Measurements from ENCODE around the gene SEPTIN12. TPM values are rescaled to one million over a fixed set of nuclear protein-coding genes. Genes with fewer than 3 reads are reported as not detected.

Gene SEPTIN12
- total and polyA plus RNA-seq, 2 donors (not counting 3 experiments of a cell fraction or from before 2014, with no cell fraction given): not detected

GRCh38 chr16:4795828-4796572, 7.9 kb upstream of the SEPTIN12 start:
- POLR2A ChIA-PET: no interaction called here
- no peaks in the 10 kb centered on the region for H3K36me3 ChIP-seq (ENCODE audit: control insufficient read depth in 2 of 2, extremely low read depth in 1 of 2, insufficient read depth in 2 of 2, low read length in 2 of 2)
- no peak overlapping the region for H3K27ac ChIP-seq (ENCODE audit: insufficient read depth, low read depth, low read length)
- no peaks in the 10 kb centered on the region for H3K9me3 ChIP-seq (replicated peaks; ENCODE audit: control insufficient read depth, insufficient read depth, low read length)
- TF ChIP-seq MAX (IDR thresholded peaks at IDR 0.05; ENCODE audit: insufficient read depth, insufficient read length) (no peak), CTCF (IDR thresholded peaks at IDR 0.05; ENCODE audit: extremely low read depth in 1 of 2, insufficient read depth in 1 of 2, low read depth in 1 of 2, low read length in 2 of 2) (no peak), POLR2A (IDR thresholded peaks at IDR 0.05; ENCODE audit: low read depth, low read length) (no peak), MYC (IDR thresholded peaks at IDR 0.05; ENCODE audit: low read depth, low read length) (no peak), EZH2 (IDR thresholded peaks at IDR 0.05; ENCODE audit: borderline replicate concordance, low read depth, low read length, severe bottlenecking) (no peak), FOS (IDR thresholded peaks at IDR 0.05; ENCODE audit: borderline replicate concordance, insufficient read depth, low read length) (no peak), POLR2AphosphoS5 (IDR thresholded peaks at IDR 0.05; ENCODE audit: insufficient read depth, low read depth, low read length) (no peak)
- no peak overlapping the region for H3K4me3 ChIP-seq (replicated peaks in 1 of 3; ENCODE audit: insufficient read depth in 1 of 3, low read depth in 1 of 3, low read length in 3 of 3)
- H3K27me3 ChIP-seq (ENCODE audit: control insufficient read depth in 2 of 2, insufficient read depth in 2 of 2, low read length in 2 of 2): no peaks in the 10 kb centered on the region
- intact Hi-C loops (cut with micrococcal nuclease): no loop called here
- H4K20me1 ChIP-seq (replicated peaks; ENCODE audit: control insufficient read depth, extremely low read depth, insufficient read depth, low read length): no peaks in the 10 kb centered on the region
- no peak overlapping the region for H3K9ac ChIP-seq (replicated peaks; ENCODE audit: extremely low read depth, insufficient read depth, low read length)
- H3K4me1 ChIP-seq (ENCODE audit: control insufficient read depth, extremely low read depth, insufficient read depth, low read length): no peaks in the 10 kb centered on the region
- dilution Hi-C loops (cut with MboI; ENCODE audit: extremely low pct_ligation_motif_present, low sequenced_read_pairs): no loop called here
- CTCF ChIA-PET: no interaction called here
- H3K79me2 ChIP-seq (ENCODE audit: control insufficient read depth, insufficient read depth, low read length): no peaks in the 10 kb centered on the region
- no peak overlapping the region for H3K4me2 ChIP-seq (ENCODE audit: insufficient read depth, low read length)
- H3K9me1 ChIP-seq (replicated peaks; ENCODE audit: control insufficient read depth, extremely low read depth, insufficient read depth, low read length): no peaks in the 10 kb centered on the region
- FAIRE-seq (no peak), DNase-seq (ENCODE audit: low read depth, low spot score) (no peak)
- no peak overlapping the region for H2AFZ ChIP-seq (ENCODE audit: low read depth, low read length)
- no TSS peak for BruUV-seq (replicated peaks)

Data from endothelial cell of umbilical vein (primary cell).